Ovary (tissue), 9 donors: ENCODE results near the gene GADD45G. TPM values are rescaled to one million over a fixed set of nuclear protein-coding genes. Genes with fewer than 3 reads are reported as not detected.

Experiments
- DNase-seq, 5 donors: peaks; one replicate each; pipeline ENCODE4 v3.0.0-alpha.2; 2019 to 2020
- H3K27ac ChIP-seq, 2 donors: fragments of 200-600 bp; one replicate each; pipeline versions ENCODE4 v1.5.1 to v1.8.0; 2019 to 2022
- H3K27me3 ChIP-seq: fragments of 200-600 bp; one replicate; pipeline ENCODE4 v1.8.0; 2022
- H3K36me3 ChIP-seq: fragments of 200-600 bp; sonication (generic); one replicate; pipeline ENCODE4 v1.5.1; 2019
- H3K4me1 ChIP-seq: one replicate; pipeline ENCODE4 v1.8.1; 2013; ENCODE audit warnings: mild to moderate bottlenecking, moderate library complexity; ENCODE audit not compliant: insufficient read depth
- H3K4me3 ChIP-seq: fragments of 200-600 bp; sonication (generic); one replicate; pipeline ENCODE4 v1.5.1; 2017
- H3K9me3 ChIP-seq, 2 donors: fragments of 200-600 bp in 1 of 2; sonication (generic) in 1 of 2; one replicate each; pipeline versions ENCODE4 v1.5.1 to v1.8.1; 2013 to 2019; ENCODE audit warnings: mild to moderate bottlenecking in 1 of 2, moderate library complexity in 1 of 2
- EP300 ChIP-seq: sonication (generic); formaldehyde crosslinking; IDR thresholded peaks from one replicate; pipeline ENCODE4 v1.6.1; 2017; ENCODE audit warnings: antibody characterized with exemption
- POLR2A ChIP-seq: fragments of 450-650 bp; IDR thresholded peaks from one replicate; pipeline ENCODE4 v1.6.1; 2017; ENCODE audit warnings: antibody characterized with exemption, mild to moderate bottlenecking, moderate library complexity
- WGBS, 3 donors: extraction: QIAGEN DNeasy Blood & Tissue Kit in 1 of 3; methylation state at CpG; one replicate each; pipeline versions ENCODE4 v1.1.5 to v1.1.7; 2013 to 2017; 5-methylcytosine and 5-hydroxymethylcytosine counted together
- intact Hi-C, 4 donors: fragments of 100-400 bp; cut with DNase I; formaldehyde crosslinking; loops; one replicate each; pipeline versions ENCODE4 v1.11.0 to v1.15.1; 2022 to 2023
- polyA plus RNA-seq, 2 donors: library from polyadenylated mRNA; stranded (reverse); fragments of 200-250 nt in 1 of 2; fragments of 350-450 nt in 1 of 2; fragmentation: Illumina TruSeq in 1 of 2; extraction: RNeasy Lipid Tissue Mini Kit (QIAGEN cat#74804) in 1 of 2; gene quantifications; one replicate each; pipeline ENCODE4 v1.2.3, GENCODE V29; 2013 to 2014
- total RNA-seq, 7 donors: library from RNA; depleted of rRNA in 2 of 7; stranded (reverse); fragments of >200 nt in 2 of 7; fragmentation: NEBNext Ultra II Directional in 3 of 7; extraction: Animal tissue kit (Norgen Biotek cat#: 25700) in 3 of 7; gene quantifications; one replicate each; pipeline versions ENCODE4 v1.1.0 to v1.2.4, GENCODE V29; 2016 to 2023
- TF ChIP-seq, protein P1 (sequence below), 3 donors: fragments of 450-650 bp in 2 of 3; fragments of 200-600 bp in 1 of 3; IDR thresholded peaks; one replicate each; pipeline versions ENCODE4 v1.5.1 to v1.8.0; 2016 to 2022; ENCODE audit warnings: antibody characterized with exemption in 3 of 3, mild to moderate bottlenecking in 1 of 3
- donor health status: DM: no; HTN: no; CAD: no; lungs with moderate emphysema.
- donor health status: DM: no; HTN: no; CAD: no.
- donor health status: Bipolar disorder and iron deficiency.
- donor health status: DM: yes; HTN: yes; CAD: no.
- donor health status: DM: no; HTN: no; CAD: no.
- donor health status: DM: yes; HTN: yes; CAD: no.

The GADD45G gene
- total and polyA plus RNA-seq, 9 donors, result 0.60 to 126 (median 23.2) TPM

DNA sequence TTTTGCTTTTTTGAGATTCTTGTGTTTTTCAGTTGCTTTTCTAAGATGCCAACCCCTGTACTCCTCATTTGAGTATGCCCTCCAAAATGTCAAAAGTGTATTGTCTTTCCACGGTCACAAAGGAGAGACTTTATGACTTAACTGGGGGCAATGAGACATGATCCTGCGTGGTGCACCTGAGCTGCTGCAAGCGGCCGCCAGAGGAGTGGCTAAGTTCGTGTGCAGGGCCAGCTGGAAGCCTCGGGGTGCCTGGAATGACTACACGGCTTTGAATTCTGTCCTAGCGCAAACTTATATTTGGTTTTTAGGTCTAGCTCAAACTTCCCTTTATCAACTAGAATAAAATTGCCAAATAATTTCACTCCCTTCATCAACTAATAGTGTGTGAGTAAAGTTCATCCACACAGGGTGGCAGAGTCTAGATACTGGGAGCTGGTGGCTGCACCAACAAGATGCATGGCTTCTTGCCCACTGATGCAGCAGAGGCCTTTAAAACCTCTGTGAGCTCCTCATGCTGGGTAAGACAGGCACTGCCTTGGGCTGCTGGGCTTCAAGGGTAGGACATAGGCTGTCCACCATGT, 4.7 kb downstream of the GADD45G start:
- DNase-seq, result peak in 1 of 5 donors; percentile 5
- H3K4me3 ChIP-seq, result no peak overlapping the region
- no peak overlapping the region for H3K27ac ChIP-seq
- intact Hi-C loops, result loop anchor here (10.0 kb wide), 8 partner anchors 45 to 395 kb away; no protein-coding TSS in a partner anchor
- H3K4me1 ChIP-seq, result peaks cover 3% of the 10 kb centered on the region
- no peaks in the 10 kb centered on the region for H3K9me3 ChIP-seq
- no peaks in the 10 kb centered on the region for H3K36me3 ChIP-seq
- 85 to 87% (median 87%) methylated on average over 8 of the region's 8 CpGs for WGBS, 3 donors
- H3K27me3 ChIP-seq, result no peaks in the 10 kb centered on the region
- TF ChIP-seq POLR2A, result no peak
- no peak for TF ChIP-seq EP300
- TF ChIP-seq, protein P1, sequence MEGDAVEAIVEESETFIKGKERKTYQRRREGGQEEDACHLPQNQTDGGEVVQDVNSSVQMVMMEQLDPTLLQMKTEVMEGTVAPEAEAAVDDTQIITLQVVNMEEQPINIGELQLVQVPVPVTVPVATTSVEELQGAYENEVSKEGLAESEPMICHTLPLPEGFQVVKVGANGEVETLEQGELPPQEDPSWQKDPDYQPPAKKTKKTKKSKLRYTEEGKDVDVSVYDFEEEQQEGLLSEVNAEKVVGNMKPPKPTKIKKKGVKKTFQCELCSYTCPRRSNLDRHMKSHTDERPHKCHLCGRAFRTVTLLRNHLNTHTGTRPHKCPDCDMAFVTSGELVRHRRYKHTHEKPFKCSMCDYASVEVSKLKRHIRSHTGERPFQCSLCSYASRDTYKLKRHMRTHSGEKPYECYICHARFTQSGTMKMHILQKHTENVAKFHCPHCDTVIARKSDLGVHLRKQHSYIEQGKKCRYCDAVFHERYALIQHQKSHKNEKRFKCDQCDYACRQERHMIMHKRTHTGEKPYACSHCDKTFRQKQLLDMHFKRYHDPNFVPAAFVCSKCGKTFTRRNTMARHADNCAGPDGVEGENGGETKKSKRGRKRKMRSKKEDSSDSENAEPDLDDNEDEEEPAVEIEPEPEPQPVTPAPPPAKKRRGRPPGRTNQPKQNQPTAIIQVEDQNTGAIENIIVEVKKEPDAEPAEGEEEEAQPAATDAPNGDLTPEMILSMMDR (IDR thresholded peaks at IDR 0.05), result no peak

DNA sequence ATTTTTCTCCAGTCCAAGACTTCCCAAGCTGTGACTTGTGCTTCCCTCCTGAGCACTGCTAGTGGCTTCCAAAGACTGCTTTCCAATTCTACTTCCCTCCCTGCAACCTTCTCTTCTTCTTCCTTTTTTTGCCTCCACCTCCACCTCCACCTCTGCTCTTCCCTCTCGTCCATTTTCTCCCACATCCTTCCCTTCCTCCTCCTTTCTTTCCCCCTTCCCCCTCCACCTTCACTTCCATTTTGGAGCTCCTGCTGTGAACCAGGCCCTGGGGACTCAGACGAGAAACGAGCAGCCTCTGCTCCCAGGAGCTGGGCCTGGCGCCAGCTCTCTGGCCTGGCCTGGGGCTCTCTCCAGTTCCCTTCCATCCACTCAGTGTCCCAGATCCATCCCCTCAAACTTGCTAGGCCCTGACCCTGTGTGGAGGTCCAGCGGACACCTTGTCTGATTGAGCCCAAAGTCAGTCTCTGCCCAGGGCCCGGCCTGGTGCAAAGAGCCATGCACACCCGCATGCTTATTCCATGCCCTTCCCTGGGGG, 5.6 kb downstream of the GADD45G start:
- 77 to 90% (median 88%) methylated on average over 7 of the region's 7 CpGs for WGBS, 3 donors
- intact Hi-C loops, result no loop called here
- H3K27ac ChIP-seq, result no peak overlapping the region
- TF ChIP-seq, protein P1 (IDR thresholded peaks at IDR 0.05), result no peak
- TF ChIP-seq POLR2A (no peak), EP300 (no peak)
- H3K4me3 ChIP-seq, result no peak overlapping the region
- H3K27me3 ChIP-seq, result no peaks in the 10 kb centered on the region
- peaks cover 3% of the 10 kb centered on the region for H3K4me1 ChIP-seq
- H3K9me3 ChIP-seq, result no peaks in the 10 kb centered on the region
- DNase-seq, result peak in 1 of 5 donors; percentile 33
- no peaks in the 10 kb centered on the region for H3K36me3 ChIP-seq

DNA sequence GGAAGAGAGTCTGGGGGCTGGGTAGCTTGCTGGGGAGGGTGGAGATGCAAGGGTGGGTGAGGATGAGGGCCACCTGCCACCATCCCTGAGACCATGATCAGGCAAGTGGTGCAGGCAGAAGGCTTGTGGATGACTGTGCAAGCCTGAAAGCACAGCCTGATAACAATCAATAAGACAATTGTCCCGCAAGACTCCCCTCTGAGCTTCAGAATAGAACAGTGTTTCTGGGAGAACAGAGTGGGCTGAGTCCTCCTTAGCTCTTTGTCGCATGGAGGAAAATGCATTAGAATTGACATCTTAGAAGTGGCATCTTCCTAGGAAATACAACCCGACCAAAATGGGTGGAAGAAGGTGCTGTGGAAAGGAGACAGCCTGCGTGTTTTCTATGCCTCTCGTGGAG, 6.6 kb downstream of the GADD45G start:
- H3K9me3 ChIP-seq, result no peaks in the 10 kb centered on the region
- intact Hi-C loops, result no loop called here
- no peaks in the 10 kb centered on the region for H3K36me3 ChIP-seq
- H3K27ac ChIP-seq, result no peak overlapping the region
- WGBS, 3 donors, result 93 to 97% (median 94%) methylated on average over 5 of the region's 5 CpGs
- TF ChIP-seq, protein P1 (IDR thresholded peaks at IDR 0.05), result no peak
- TF ChIP-seq POLR2A (no peak), EP300 (no peak)
- H3K27me3 ChIP-seq, result no peaks in the 10 kb centered on the region
- no peak for DNase-seq
- peaks cover 3% of the 10 kb centered on the region for H3K4me1 ChIP-seq
- no peak overlapping the region for H3K4me3 ChIP-seq

DNA sequence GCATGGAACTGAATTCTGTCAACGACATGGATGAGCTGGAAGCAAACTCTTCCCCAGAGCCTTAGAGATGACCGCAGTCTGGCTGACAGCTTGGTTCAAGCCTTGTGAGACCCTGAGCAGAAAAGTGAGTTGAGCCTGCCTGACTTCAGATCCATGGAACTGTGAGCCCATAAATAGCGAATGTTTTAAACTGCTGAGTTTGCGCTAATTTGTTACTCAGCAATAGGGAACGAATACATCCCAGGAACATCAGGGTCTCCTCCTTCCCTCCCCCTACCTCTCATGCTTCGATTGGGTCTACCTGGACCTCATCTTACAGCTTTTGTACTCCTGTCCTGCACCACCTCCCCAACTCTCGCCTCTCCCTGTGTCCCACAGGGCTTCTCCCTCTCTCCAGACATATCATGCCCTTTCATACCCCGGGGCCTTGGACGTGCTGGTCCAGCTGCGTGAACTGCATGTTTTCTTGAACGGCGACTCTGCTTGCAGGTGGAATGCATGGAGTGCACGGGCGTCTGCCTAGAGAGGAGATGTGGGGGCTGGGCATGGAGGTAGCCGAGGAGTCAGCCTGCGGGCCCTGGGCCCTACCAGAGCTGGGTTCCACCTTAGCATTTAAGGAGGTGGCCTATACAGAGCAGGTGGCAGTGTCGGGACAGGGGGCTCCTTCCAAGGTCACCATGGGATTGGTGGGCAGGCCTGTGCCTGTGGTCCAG, 7.9 kb downstream of the GADD45G start:
- no peak for DNase-seq
- intact Hi-C loops, result no loop called here
- no peaks in the 10 kb centered on the region for H3K27me3 ChIP-seq
- no peaks in the 10 kb centered on the region for H3K9me3 ChIP-seq
- TF ChIP-seq EP300 (no peak), POLR2A (no peak)
- TF ChIP-seq, protein P1 (IDR thresholded peaks at IDR 0.05), result no peak
- no peak overlapping the region for H3K27ac ChIP-seq
- whole genome bisulfite sequencing, 3 donors, result 89 to 97% (median 94%) methylated on average over 17 of the region's 17 CpGs
- no peaks in the 10 kb centered on the region for H3K4me1 ChIP-seq
- no peak overlapping the region for H3K4me3 ChIP-seq
- H3K36me3 ChIP-seq, result no peaks in the 10 kb centered on the region
